Endothelial cell of umbilical vein (primary cell): ENCODE results near the gene TUBGCP2. TPM values are rescaled to one million over a fixed set of nuclear protein-coding genes. Genes with fewer than 3 reads are reported as not detected.

Source experiments
- BruUV-seq: library from RNA; stranded (reverse); fragments of 400-500 nt; replicated peaks from 2 replicates; lab custom pipeline; 2021; lab: Mats Ljungman, UMichigan
- CTCF ChIA-PET: fragments of 300-600, 350-600 bp; sonication (Branson Sonifier 250); formaldehyde crosslinking; loops from one replicate; lab custom pipeline; 2021; ENCODE audit warnings: antibody characterized with exemption, inconsistent platforms; lab: Charles Lee
- POLR2A ChIA-PET: fragments of 300-600, 350-600 bp; sonication (Branson Sonifier 250); formaldehyde crosslinking; loops from one replicate; lab custom pipeline; 2021; ENCODE audit warnings: antibody characterized with exemption, inconsistent platforms; lab: Charles Lee
- DNase-seq: peaks from one replicate; pipeline ENCODE4 v3.0.0-alpha.2; 2011; ENCODE audit warnings: low read depth, low spot score
- FAIRE-seq: peaks from 2 replicates; lab custom pipeline; 2011; peaks lifted over from hg19 to GRCh38; lab: Jason Lieb, UNC
- H2AFZ ChIP-seq: 2 replicates; pipeline ENCODE4 v1.6.0; 2012; ENCODE audit warnings: low read depth, low read length, control low read depth, inconsistent platforms
- H3K27ac ChIP-seq: 2 replicates; pipeline ENCODE4 v1.5.1; 2011; ENCODE audit warnings: low read depth, mild to moderate bottlenecking, control low read depth, low read length, moderate library complexity; ENCODE audit not compliant: insufficient read depth
- H3K27me3 ChIP-seq, 2 experiments: 2 replicates each; pipeline versions ENCODE4 v1.6.0 to v1.6.1; 2011; ENCODE audit warnings: low read length in 2 of 2, mixed read lengths in 1 of 2; ENCODE audit not compliant: control insufficient read depth in 2 of 2, insufficient read depth in 2 of 2
- H3K36me3 ChIP-seq, 2 experiments: 2 replicates in 1 of 2; 3 replicates in 1 of 2; pipeline ENCODE4 v1.5.1; 2011; ENCODE audit warnings: low read length in 2 of 2, mild to moderate bottlenecking in 1 of 2, moderate library complexity in 1 of 2; ENCODE audit not compliant: control insufficient read depth in 2 of 2, insufficient read depth in 2 of 2; ENCODE audit errors: extremely low read depth in 1 of 2
- H3K4me1 ChIP-seq: 3 replicates; pipeline ENCODE4 v1.5.1; 2011; ENCODE audit warnings: mild to moderate bottlenecking, low read length; ENCODE audit not compliant: control insufficient read depth, insufficient read depth; ENCODE audit errors: extremely low read depth
- H3K4me2 ChIP-seq: 2 replicates; pipeline ENCODE4 v1.6.1; 2011; ENCODE audit warnings: low read length, control low read depth, mixed read lengths; ENCODE audit not compliant: insufficient read depth
- H3K4me3 ChIP-seq, 3 experiments: fragments of 200-600 bp in 1 of 3; sonication (generic), shearing (Covaris generic) in 1 of 3; replicated peaks in 1 of 3; 2 replicates each; pipeline ENCODE4 v1.5.1; 2011 to 2016; ENCODE audit warnings: control low read depth in 3 of 3, low read length in 3 of 3, mild to moderate bottlenecking in 2 of 3, inconsistent platforms in 1 of 3, low read depth in 1 of 3, moderate library complexity in 1 of 3; ENCODE audit not compliant: insufficient read depth in 1 of 3
- H3K79me2 ChIP-seq: 2 replicates; pipeline ENCODE4 v1.6.0; 2012; ENCODE audit warnings: low read length, inconsistent platforms; ENCODE audit not compliant: control insufficient read depth, insufficient read depth
- H3K9ac ChIP-seq: replicated peaks from 2 replicates; pipeline ENCODE3; 2011; ENCODE audit warnings: low read length, control low read depth; ENCODE audit not compliant: insufficient read depth; ENCODE audit errors: extremely low read depth
- H3K9me1 ChIP-seq: replicated peaks from 3 replicates; pipeline ENCODE4 v1.6.0; 2011; ENCODE audit warnings: mild to moderate bottlenecking, low read length; ENCODE audit not compliant: control insufficient read depth, insufficient read depth; ENCODE audit errors: extremely low read depth
- H3K9me3 ChIP-seq: replicated peaks from 2 replicates; pipeline ENCODE4 v1.5.1; 2012; ENCODE audit warnings: low read length, inconsistent platforms; ENCODE audit not compliant: control insufficient read depth, insufficient read depth
- H4K20me1 ChIP-seq: replicated peaks from 2 replicates; pipeline ENCODE3; 2011; ENCODE audit warnings: mild to moderate bottlenecking, low read length; ENCODE audit not compliant: control insufficient read depth, insufficient read depth; ENCODE audit errors: extremely low read depth
- EZH2 ChIP-seq: IDR thresholded peaks from 2 replicates; pipeline ENCODE4 v1.6.1; 2012; ENCODE audit warnings: borderline replicate concordance, low read depth, mild to moderate bottlenecking, moderate library complexity, low read length, inconsistent platforms; ENCODE audit not compliant: severe bottlenecking
- FOS ChIP-seq: IDR thresholded peaks from 2 replicates; pipeline ENCODE4 v1.6.1; 2011; ENCODE audit warnings: mild to moderate bottlenecking, low read length, moderate library complexity, borderline replicate concordance; ENCODE audit not compliant: insufficient read depth
- GATA2 ChIP-seq: IDR thresholded peaks from 2 replicates; pipeline ENCODE4 v1.7.0; 2011; ENCODE audit warnings: low read depth, mild to moderate bottlenecking, moderate library complexity, mixed read lengths, low read length; ENCODE audit not compliant: insufficient read length, insufficient read depth
- JUN ChIP-seq: IDR thresholded peaks from 2 replicates; pipeline ENCODE4 v1.6.1; 2011; ENCODE audit warnings: borderline replicate concordance, low read depth; ENCODE audit not compliant: insufficient read length, insufficient read depth
- MYC ChIP-seq: IDR thresholded peaks from one replicate; pipeline ENCODE4 v1.6.1; 2011; ENCODE audit warnings: mild to moderate bottlenecking, low read depth, low read length
- POLR2A ChIP-seq: IDR thresholded peaks from 2 replicates; pipeline ENCODE4 v1.6.1; 2012; ENCODE audit warnings: low read depth, mild to moderate bottlenecking, control low read depth, low read length
- POLR2AphosphoS5 ChIP-seq: IDR thresholded peaks from 2 replicates; pipeline ENCODE4 v1.6.1; 2012; ENCODE audit warnings: low read depth, mild to moderate bottlenecking, control low read depth, low read length, moderate library complexity; ENCODE audit not compliant: insufficient read depth
- dilution Hi-C: fragments of 300-500 bp; cut with MboI; formaldehyde crosslinking; loops from one replicate; pipeline ENCODE4 v1.15.0; 2019; ENCODE audit warnings: low sequenced_read_pairs; ENCODE audit not compliant: extremely low pct_ligation_motif_present
- intact Hi-C: fragments of 100-400 bp; cut with micrococcal nuclease; formaldehyde crosslinking; loops from one replicate; pipeline ENCODE4 v1.10.0; 2022
- polyA plus RNA-seq, 4 experiments: library from polyadenylated mRNA; depleted of rRNA in 3 of 4; stranded (reverse) in 3 of 4; unstranded in 1 of 4; fragments of >200 nt; gene quantifications; 2 replicates each; pipeline versions ENCODE4 v1.2.1 to v1.2.3, GENCODE V29; 2011 to 2012; ENCODE audit warnings: missing spikeins in 1 of 4
- total RNA-seq: library from RNA; stranded (reverse); gene quantifications from 2 replicates; pipeline ENCODE4 v1.2.3, GENCODE V29; 2021
- TF ChIP-seq, protein P1 (sequence below), 2 donors: IDR thresholded peaks; 1 replicate in 1 of 2; 2 replicates in 1 of 2; pipeline ENCODE4 v1.5.1; 2011; ENCODE audit warnings: low read length in 2 of 2, mild to moderate bottlenecking in 2 of 2, moderate library complexity in 2 of 2, control low read depth in 1 of 2, inconsistent platforms in 1 of 2, low read depth in 1 of 2; ENCODE audit not compliant: insufficient read depth in 1 of 2; ENCODE audit errors: extremely low read depth in 1 of 2
- TF ChIP-seq, protein P2 (sequence below): IDR thresholded peaks from 2 replicates; pipeline ENCODE4 v1.6.1; 2011; ENCODE audit not compliant: insufficient read depth, insufficient read length

Gene TUBGCP2
- total and polyA plus RNA-seq, 2 donors (not counting 3 experiments of a cell fraction or from before 2014, with no cell fraction given), result 37.1 to 53.1 TPM

DNA sequence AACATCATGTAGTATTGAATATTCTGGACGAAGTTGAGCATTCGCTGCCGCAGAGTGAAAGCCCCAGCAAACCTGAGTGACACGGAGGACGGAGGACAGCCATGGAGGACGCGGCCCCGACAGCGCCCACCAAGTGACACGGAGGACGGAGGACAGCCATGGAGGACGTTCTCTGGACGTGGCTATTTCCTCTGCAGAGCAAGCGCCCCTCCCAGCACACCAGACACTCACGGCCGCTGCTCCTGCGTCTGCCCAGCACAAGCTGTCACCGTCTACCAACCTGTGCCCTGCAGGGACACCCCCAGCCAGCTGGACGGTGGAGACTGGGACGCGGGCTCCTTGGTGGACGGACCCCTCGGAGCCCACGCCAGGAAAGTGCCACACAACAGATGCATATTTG is 24.7 kb downstream of the TUBGCP2 start:
- no peak overlapping the region for H2AFZ ChIP-seq
- H3K9me1 ChIP-seq, result no peaks in the 10 kb centered on the region
- DNase-seq, result no peak
- no peak overlapping the region for H3K4me2 ChIP-seq
- H3K4me3 ChIP-seq, result no peak overlapping the region
- no peaks in the 10 kb centered on the region for H3K79me2 ChIP-seq
- no peaks in the 10 kb centered on the region for H4K20me1 ChIP-seq
- no peak for FAIRE-seq
- TF ChIP-seq MYC, result no peak
- TF ChIP-seq FOS, result no peak
- TF ChIP-seq POLR2AphosphoS5, result no peak
- TF ChIP-seq JUN, result no peak
- TF ChIP-seq, protein P1, sequence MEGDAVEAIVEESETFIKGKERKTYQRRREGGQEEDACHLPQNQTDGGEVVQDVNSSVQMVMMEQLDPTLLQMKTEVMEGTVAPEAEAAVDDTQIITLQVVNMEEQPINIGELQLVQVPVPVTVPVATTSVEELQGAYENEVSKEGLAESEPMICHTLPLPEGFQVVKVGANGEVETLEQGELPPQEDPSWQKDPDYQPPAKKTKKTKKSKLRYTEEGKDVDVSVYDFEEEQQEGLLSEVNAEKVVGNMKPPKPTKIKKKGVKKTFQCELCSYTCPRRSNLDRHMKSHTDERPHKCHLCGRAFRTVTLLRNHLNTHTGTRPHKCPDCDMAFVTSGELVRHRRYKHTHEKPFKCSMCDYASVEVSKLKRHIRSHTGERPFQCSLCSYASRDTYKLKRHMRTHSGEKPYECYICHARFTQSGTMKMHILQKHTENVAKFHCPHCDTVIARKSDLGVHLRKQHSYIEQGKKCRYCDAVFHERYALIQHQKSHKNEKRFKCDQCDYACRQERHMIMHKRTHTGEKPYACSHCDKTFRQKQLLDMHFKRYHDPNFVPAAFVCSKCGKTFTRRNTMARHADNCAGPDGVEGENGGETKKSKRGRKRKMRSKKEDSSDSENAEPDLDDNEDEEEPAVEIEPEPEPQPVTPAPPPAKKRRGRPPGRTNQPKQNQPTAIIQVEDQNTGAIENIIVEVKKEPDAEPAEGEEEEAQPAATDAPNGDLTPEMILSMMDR (IDR thresholded peaks at IDR 0.05; ENCODE audit: extremely low read depth in 1 of 2, insufficient read depth in 1 of 2, low read depth in 1 of 2, low read length in 2 of 2), result no peak
- TF ChIP-seq, protein P2, sequence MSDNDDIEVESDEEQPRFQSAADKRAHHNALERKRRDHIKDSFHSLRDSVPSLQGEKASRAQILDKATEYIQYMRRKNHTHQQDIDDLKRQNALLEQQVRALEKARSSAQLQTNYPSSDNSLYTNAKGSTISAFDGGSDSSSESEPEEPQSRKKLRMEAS, result no peak
- TF ChIP-seq GATA2, result no peak
- no peak for TF ChIP-seq POLR2A
- TF ChIP-seq EZH2, result no peak
- no TSS peak for BruUV-seq
- H3K27me3 ChIP-seq, result no peaks in the 10 kb centered on the region
- CTCF ChIA-PET, result interaction anchor here (1.0 kb wide), 1 partner anchor 9 kb away, joined by 3 read pairs; no protein-coding TSS in a partner anchor
- no peaks in the 10 kb centered on the region for H3K4me1 ChIP-seq
- peaks cover 7 to 43% of the 10 kb centered on the region in 2 experiments for H3K36me3 ChIP-seq
- H3K9ac ChIP-seq, result no peak overlapping the region
- H3K27ac ChIP-seq, result no peak overlapping the region
- no peaks in the 10 kb centered on the region for H3K9me3 ChIP-seq
- intact Hi-C loops (no loop called here), dilution Hi-C loops (no loop called here)
- POLR2A ChIA-PET, result no interaction called here
